Right forelimb (tissue), 1 donor: ENCODE data around the gene TBL1X.
"Not testable (repeated sequence)": the region's sequence is repeated elsewhere in the genome, so short reads cannot be mapped to it uniquely, and the experiment has no call there.

Experiments
- DNase-seq: peaks from one replicate; pipeline ENCODE4 v3.0.0-alpha.2; 2018

Gene TBL1X

DNA sequence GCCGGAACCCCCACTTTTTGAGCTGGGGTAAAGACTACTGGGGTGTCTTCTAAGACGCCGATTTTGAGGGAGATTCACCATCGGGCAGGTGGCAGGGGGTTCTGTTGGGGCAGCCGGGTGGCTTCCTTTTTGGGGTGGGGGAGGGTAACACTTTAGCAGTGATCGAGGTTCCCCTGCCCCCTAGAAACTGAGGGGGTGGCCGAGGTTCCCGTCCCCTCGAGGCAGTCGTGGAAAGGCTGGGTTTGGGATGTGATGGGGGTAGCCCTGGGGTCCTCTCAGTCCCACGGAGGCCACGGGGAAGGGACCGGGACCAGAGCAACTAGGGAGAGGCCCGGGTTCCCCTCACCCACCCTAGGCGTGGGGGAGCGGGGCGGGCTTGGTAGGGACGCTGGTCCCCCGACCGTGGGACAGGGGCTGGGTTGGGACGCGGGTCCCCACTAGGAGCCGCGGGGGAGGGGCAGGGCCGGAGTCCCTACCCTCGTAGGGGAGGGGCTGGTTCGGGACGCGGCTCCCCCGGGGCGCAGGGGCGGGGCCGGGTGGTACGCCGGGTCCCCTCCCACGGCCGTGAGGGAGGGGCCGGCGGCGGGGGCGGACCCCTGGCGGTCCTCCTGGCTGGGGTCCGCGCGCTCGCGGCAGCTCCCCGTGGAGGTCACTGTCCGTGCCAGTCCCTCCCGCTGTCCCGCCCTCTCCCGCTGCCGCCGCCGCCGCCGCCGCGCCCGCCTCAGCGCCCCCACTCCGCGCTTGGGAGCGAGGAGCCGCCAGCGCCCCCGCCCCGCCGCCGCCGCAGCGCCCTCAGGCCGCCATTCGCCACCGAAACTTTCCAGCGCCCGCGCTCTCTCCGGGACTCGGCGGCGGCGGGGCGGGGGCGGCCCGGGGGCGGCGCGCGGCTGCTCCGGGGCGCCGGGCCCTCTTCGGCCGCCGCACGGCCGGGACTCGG lies at the start of gene TBL1X:
TBL1X (plus strand) TSS at position 624 of the 937 bp plus-strand sequence. CDS start 188,529 bp downstream, outside the sequence.
- peak; percentile 62 for DNase-seq

GRCh38 chrX:9416562-9417348 lies 48.1 kb upstream of the TBL1X start:
- no peak for DNase-seq

DNA sequence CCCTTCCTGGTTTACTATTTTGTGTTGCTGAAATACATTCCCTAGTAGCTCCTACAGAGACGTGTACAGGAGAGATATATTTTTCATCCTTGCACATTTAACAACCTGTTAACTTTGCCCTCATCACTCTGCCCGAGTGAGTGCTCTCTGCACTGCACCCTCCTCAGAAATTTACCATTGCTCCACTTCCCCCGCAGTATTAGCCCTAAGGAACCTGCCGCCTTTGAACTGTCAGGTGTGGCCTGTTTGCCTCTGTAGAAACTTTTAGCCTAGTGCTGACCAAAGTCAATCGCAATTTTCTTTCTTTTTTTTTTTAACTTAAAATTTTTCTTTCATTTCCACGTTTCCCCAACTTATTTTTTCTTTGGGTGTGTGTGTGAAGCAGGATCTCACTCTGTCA lies 46.6 kb upstream of the TBL1X start:
- DNase-seq: no peak

- DNase-seq: no peak
Measured at GRCh38 chrX:9420275-9421265, 44.3 kb upstream of the TBL1X start.

- DNase-seq: no peak
Measured at GRCh38 chrX:9429767-9430166, 35.1 kb upstream of the TBL1X start.

GRCh38 chrX:9430346-9430921 lies 34.4 kb upstream of the TBL1X start:
- no peak for DNase-seq

DNA sequence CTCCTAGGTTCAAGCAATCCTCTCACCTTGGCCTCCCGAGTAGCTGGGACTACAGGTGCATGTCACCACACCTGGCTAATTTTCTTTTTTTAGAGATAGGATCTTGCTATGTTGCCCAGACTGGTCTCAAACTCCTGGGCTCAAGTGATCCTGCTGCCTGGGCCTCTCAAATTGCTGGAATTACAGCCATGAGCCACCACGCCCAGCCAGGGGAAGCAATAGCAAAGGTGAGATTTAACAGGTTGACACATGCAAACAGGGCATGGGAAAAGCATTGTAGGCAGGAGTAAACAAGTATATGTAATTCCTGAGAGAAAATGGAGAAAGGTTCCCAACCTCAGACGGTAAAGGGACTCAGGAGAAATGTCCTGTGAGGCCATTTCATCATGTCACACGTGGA lies 33.6 kb upstream of the TBL1X start:
- no peak for DNase-seq

GRCh38 chrX:9433596-9433995 lies 31.3 kb upstream of the TBL1X start:
- no peak for DNase-seq

- DNase-seq: no peak
Measured at GRCh38 chrX:9434051-9434550, 30.8 kb upstream of the TBL1X start.

DNA sequence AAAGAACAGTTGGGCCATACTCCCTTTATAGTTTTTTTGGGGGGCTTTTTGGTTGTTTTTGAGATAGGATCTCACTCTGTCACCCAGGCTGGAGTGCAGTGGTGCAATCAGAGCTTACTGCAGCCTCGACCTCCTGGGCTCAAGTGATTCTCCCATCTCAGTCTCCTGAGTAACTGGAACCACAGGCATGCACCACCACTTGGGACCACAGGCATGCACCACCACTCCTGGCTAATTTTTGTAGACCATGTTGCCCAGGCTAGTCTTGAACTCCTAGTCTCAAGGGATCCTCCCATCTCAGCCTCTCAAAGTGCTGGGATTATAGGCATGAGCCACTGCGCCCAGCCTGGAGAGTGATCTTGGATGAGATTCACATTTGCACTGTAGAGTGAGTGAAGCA lies 29.8 kb upstream of the TBL1X start:
- not testable (repeated sequence) for DNase-seq

DNA sequence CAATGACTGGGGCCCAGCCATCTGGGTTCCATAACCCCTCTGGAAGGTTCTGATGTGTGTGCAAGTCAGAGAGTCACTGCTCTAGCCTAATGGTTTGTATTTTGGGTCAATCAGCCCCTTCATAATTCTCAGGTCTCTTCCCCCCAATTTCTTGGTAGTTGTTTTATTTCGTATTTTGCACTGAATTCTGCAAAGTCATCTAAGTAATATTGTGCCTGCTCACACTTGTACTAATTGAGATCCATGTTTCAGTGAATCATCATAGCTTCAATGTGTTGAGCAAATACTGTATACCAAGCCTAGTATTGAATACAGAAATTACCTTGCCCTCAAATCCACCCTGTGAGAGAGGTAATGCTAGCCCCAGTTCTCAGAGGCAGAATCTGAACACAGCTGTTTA lies 28.0 kb upstream of the TBL1X start:
- no peak for DNase-seq

- no peak for DNase-seq
Measured at GRCh38 chrX:9438933-9439494, 25.8 kb upstream of the TBL1X start.

DNA sequence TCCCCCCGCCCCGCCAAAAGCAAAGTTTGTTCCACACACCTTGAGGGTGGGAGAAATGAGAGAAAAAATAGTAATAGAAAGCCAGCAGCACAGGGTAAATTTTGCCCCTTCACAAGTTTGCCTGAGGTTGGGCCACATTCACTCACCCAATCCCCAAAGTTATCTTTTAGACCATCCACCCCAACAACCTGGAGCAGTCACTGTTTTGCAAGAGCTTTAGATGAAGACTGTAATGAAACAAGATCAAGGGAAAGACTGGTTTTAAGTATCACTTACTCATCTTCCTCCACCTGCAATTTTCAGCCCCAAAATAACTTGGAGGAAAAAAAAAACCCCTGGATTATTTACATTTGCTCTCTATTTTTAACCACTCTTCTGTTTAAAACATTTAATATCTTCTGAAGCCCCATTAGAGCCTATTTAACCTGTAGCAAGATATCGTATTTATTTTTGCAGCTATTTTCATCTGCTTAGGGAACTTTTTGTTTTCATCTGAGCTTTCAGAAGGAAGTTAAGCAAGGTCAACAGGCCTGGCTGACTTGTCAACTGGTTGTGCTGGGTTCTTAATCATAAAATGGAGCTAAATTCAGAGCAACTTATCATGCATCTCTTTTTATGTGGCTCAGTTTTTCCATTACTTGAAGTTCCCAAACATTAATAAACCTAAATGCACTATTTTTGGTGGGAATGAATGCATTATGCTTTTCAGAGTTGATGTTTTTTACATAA lies 24.6 kb upstream of the TBL1X start:
- DNase-seq: no peak

DNA sequence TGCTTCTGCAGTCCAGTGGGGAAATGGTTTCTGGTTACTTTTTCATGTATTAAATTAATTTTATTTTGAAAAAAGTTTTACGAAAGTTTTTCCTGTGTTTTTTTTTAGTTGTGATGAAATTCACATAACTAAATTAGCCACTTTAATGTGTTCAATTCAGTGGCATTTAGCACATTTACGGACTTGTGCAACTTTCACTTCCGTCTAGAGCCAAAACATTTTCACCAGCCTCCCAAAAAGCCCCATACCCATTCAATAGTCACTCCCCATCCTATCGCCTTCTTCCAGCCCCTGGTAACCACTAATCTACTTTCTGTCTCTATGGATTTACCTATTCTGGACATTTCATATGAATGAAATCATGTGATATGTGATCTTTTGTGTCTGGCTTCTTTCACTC lies 22.8 kb upstream of the TBL1X start:
- DNase-seq: no peak

GRCh38 chrX:9443327-9443726 lies 21.5 kb upstream of the TBL1X start:
- no peak for DNase-seq

- no peak for DNase-seq
Measured at GRCh38 chrX:9447906-9448305, 17.0 kb upstream of the TBL1X start.

DNA sequence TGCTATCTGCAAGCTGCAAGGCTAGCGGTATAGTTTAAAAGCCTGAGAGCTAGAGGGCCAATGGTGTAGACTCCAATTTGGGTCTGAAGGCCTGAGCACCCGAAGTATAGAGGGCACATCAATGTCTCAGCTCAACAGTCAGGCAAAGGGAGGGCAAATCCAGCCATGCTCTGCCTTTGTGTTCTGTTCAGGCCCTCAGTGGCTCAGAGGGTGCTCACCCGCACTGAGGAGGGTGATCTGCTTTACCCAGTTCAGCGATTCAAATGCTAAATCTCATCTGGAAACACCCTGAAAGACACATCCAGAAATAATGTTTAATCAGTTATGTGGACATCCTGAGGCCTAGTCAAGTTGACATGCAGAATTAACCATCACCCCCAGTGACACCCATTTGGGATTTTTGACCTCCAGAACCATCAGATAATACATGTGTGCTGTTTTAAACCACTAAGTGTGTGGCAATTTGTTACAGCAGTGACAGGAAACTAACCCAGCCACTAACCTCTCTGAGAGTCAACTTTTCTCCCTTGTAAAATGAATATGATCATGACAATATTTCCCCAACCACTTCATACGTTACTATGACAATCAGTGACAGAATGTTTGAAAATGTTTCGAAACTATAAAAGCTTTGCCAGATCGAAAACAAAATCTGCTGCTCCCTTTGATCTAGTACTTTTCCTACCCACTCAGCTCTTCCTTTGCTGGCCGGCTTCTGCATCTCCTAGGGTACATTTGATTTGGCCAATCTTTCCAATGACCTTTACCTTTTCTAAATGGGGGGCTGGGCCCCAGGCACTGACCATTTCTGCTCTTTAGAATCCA lies 8.4 kb upstream of the TBL1X start:
- DNase-seq: no peak

DNA sequence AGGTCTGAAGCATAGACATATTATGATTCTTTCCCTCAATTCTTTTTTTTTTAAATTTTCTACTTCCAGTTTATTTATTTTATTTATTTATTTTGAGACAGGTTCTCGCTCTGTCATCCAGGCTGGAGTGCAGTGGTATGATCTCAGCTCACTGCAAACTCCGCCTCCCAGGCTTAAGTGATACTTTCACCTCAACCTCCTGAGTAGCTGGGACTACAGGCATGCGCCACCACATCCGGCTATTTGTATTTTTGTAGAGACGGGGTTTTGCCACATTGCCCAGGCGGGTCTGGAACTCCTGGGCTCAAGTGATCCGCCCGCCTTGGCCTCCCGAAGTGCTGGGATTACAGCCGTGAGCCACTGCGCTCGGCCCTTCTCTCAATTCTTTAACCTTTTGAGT lies 6.8 kb upstream of the TBL1X start:
- DNase-seq: not testable (repeated sequence)

- no peak for DNase-seq
Measured at GRCh38 chrX:9458516-9459078, 6.3 kb upstream of the TBL1X start.
